ENCODE measurements around the gene CNIH2. TPM values are rescaled to one million over a fixed set of nuclear protein-coding genes. Genes with fewer than 3 reads are reported as not detected.
A peak's percentile ranks its signal among the peaks of the same experiment; 100 is the strongest.

The CNIH2 gene
- total and polyA plus RNA-seq, 9 of the 15 experiments (the other 6 are each of a cell fraction or from before 2014, with no cell fraction given) = 0.26 to 0.89 (median 0.40) TPM; not detected in 4

- TF ChIP-seq CC2D1A (IDR thresholded peaks at IDR 0.05) (0 out of 2 replicates have a peak, but pooled peaks have one; percentile 46), ATF2 (CRISPR knock-in tag; IDR thresholded peaks at IDR 0.05) (no peak), TAF7 (tag; IDR thresholded peaks at IDR 0.05) (no peak), RNF219 (CRISPR knock-in tag; IDR thresholded peaks at IDR 0.05) (no peak), BDP1 (IDR thresholded peaks at IDR 0.05; ENCODE audit: insufficient read depth, insufficient read length) (no peak), ZNF551 (CRISPR knock-in tag; IDR thresholded peaks at IDR 0.05) (no peak), IRF9 (tag; IDR thresholded peaks at IDR 0.05) (no peak), ZNF24 (IDR thresholded peaks at IDR 0.05) (peak; percentile 95), BHLHE40 (IDR thresholded peaks at IDR 0.05; ENCODE audit: low read length) (peak; percentile 91), PPARD (CRISPR knock-in tag; IDR thresholded peaks at IDR 0.05) (no peak), NUFIP1 (IDR thresholded peaks at IDR 0.05; ENCODE audit: partially characterized antibody) (no peak), ZNF778 (CRISPR knock-in tag; IDR thresholded peaks at IDR 0.05) (no peak), THRA (IDR thresholded peaks at IDR 0.05) (no peak), E2F5 (CRISPR knock-in tag; IDR thresholded peaks at IDR 0.05) (peak; percentile 67; the same call in 1 of the 2 replicates), TSHZ1 (CRISPR knock-in tag; IDR thresholded peaks at IDR 0.05) (no peak), SMARCE1 (IDR thresholded peaks at IDR 0.05) (no peak)
These were observed 50.5 kb downstream of the CNIH2 start (continued) for GRCh38 chr11:66328302-66329144.

Data from K562 (cell line).